Liver (tissue), 3 donors: ENCODE results near the gene CUL2.

Source experiments
- EGR1 ChIP-seq, 2 donors: IDR thresholded peaks; 2 replicates each; pipeline ENCODE4 v1.6.1; 2016 to 2018; ENCODE audit warnings: antibody characterized with exemption in 2 of 2, low read depth in 2 of 2
- GABPA ChIP-seq, 2 donors: IDR thresholded peaks in 1 of 2; conservative IDR thresholded peaks in 1 of 2; 2 replicates each; pipeline ENCODE4 v1.6.1; 2016; ENCODE audit warnings: antibody characterized with exemption in 2 of 2, mild to moderate bottlenecking in 1 of 2, moderate library complexity in 1 of 2
- HNF4A ChIP-seq, 2 donors: conservative IDR thresholded peaks; 2 replicates each; pipeline ENCODE4 v1.6.1; 2016; ENCODE audit warnings: antibody characterized with exemption in 2 of 2, mild to moderate bottlenecking in 2 of 2
- JUND ChIP-seq, 2 donors: IDR thresholded peaks; 2 replicates each; pipeline ENCODE4 v1.6.1; 2016; ENCODE audit warnings: antibody characterized with exemption in 2 of 2
- RXRA ChIP-seq, 2 donors: IDR thresholded peaks; 2 replicates each; pipeline ENCODE4 v1.6.1; 2017 to 2018; ENCODE audit warnings: antibody characterized with exemption in 2 of 2, mild to moderate bottlenecking in 1 of 2
- SP1 ChIP-seq: IDR thresholded peaks from 2 replicates; pipeline ENCODE4 v1.6.1; 2018; ENCODE audit warnings: antibody characterized with exemption, mild to moderate bottlenecking
- TF ChIP-seq, protein P1 (sequence below): fragments of 150-350 bp; IDR thresholded peaks from 2 replicates; pipeline ENCODE4 v1.5.1; 2017; ENCODE audit warnings: improper control_type of control experiment, low read depth, low read length; ENCODE audit not compliant: missing input control
- TF ChIP-seq, protein P2 (sequence below): IDR thresholded peaks from 2 replicates; pipeline ENCODE4 v1.6.1; 2016; ENCODE audit warnings: antibody characterized with exemption
- TF ChIP-seq, protein P3 (sequence below): IDR thresholded peaks from 2 replicates; pipeline ENCODE4 v1.6.1; 2016; ENCODE audit warnings: antibody characterized with exemption
- TF ChIP-seq, protein P4 (sequence below): IDR thresholded peaks from 2 replicates; pipeline ENCODE4 v1.6.1; 2016; ENCODE audit warnings: antibody characterized with exemption, mild to moderate bottlenecking
- donor health status: healthy.
- donor health status: healthy.

DNA sequence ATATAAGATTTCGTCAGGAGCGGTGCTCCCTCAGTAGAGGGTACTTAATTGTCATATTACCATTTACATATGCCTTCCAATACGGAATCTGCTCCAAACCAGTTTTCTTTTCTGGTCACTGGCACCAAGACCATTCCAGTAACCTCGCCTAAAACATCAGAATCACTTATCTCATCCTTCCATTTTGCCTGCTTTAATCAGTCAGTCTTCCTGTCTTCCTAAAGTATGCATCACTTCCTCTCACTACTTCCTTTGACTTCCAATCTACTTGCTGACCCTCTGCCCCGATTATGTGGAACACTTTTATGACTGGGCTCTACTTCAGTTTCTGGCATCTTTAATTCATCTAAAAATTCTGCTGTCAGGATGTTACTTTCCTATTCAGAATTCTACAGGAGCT, 33.5 kb downstream of the CUL2 start:
- TF ChIP-seq, protein P1, sequence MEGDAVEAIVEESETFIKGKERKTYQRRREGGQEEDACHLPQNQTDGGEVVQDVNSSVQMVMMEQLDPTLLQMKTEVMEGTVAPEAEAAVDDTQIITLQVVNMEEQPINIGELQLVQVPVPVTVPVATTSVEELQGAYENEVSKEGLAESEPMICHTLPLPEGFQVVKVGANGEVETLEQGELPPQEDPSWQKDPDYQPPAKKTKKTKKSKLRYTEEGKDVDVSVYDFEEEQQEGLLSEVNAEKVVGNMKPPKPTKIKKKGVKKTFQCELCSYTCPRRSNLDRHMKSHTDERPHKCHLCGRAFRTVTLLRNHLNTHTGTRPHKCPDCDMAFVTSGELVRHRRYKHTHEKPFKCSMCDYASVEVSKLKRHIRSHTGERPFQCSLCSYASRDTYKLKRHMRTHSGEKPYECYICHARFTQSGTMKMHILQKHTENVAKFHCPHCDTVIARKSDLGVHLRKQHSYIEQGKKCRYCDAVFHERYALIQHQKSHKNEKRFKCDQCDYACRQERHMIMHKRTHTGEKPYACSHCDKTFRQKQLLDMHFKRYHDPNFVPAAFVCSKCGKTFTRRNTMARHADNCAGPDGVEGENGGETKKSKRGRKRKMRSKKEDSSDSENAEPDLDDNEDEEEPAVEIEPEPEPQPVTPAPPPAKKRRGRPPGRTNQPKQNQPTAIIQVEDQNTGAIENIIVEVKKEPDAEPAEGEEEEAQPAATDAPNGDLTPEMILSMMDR = no peak
- TF ChIP-seq, protein P2, sequence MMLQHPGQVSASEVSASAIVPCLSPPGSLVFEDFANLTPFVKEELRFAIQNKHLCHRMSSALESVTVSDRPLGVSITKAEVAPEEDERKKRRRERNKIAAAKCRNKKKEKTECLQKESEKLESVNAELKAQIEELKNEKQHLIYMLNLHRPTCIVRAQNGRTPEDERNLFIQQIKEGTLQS = no peak
- TF ChIP-seq JUND (IDR thresholded peaks at IDR 0.05) (no peak), RXRA (IDR thresholded peaks at IDR 0.05) (no peak), SP1 (no peak), EGR1 (IDR thresholded peaks at IDR 0.05; ENCODE audit: low read depth in 2 of 2) (no peak), HNF4A (conservative IDR thresholded peaks at IDR 0.05) (no peak), GABPA (IDR thresholded peaks at IDR 0.05 in 1 of 2, conservative IDR thresholded peaks at IDR 0.05 in 1 of 2) (no peak)
- TF ChIP-seq, protein P3, sequence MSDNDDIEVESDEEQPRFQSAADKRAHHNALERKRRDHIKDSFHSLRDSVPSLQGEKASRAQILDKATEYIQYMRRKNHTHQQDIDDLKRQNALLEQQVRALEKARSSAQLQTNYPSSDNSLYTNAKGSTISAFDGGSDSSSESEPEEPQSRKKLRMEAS = no peak
- TF ChIP-seq, protein P4, sequence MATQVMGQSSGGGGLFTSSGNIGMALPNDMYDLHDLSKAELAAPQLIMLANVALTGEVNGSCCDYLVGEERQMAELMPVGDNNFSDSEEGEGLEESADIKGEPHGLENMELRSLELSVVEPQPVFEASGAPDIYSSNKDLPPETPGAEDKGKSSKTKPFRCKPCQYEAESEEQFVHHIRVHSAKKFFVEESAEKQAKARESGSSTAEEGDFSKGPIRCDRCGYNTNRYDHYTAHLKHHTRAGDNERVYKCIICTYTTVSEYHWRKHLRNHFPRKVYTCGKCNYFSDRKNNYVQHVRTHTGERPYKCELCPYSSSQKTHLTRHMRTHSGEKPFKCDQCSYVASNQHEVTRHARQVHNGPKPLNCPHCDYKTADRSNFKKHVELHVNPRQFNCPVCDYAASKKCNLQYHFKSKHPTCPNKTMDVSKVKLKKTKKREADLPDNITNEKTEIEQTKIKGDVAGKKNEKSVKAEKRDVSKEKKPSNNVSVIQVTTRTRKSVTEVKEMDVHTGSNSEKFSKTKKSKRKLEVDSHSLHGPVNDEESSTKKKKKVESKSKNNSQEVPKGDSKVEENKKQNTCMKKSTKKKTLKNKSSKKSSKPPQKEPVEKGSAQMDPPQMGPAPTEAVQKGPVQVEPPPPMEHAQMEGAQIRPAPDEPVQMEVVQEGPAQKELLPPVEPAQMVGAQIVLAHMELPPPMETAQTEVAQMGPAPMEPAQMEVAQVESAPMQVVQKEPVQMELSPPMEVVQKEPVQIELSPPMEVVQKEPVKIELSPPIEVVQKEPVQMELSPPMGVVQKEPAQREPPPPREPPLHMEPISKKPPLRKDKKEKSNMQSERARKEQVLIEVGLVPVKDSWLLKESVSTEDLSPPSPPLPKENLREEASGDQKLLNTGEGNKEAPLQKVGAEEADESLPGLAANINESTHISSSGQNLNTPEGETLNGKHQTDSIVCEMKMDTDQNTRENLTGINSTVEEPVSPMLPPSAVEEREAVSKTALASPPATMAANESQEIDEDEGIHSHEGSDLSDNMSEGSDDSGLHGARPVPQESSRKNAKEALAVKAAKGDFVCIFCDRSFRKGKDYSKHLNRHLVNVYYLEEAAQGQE = no peak
